GM19467 (cell line): ENCODE results near the gene SLC35G2.
"Not testable (repeated sequence)": the region's sequence is repeated elsewhere in the genome, so short reads cannot be mapped to it uniquely, and the experiment has no call there.

Source experiments
- ATAC-seq: cut with Tn5 transposase; IDR thresholded peaks from one replicate; pipeline ENCODE4 v1.9.1; 2021; ENCODE audit warnings: mild to moderate bottlenecking, moderate library complexity; ENCODE audit not compliant: unreplicated experiment

Gene SLC35G2

GRCh38 chr3:136885357-136886213 lies 66.7 kb downstream of the SLC35G2 start:
- ATAC-seq: no peak

- no peak for ATAC-seq
These were observed 71.0 kb downstream of the SLC35G2 start for GRCh38 chr3:136889947-136890346.

- no peak for ATAC-seq
These were observed 73.3 kb downstream of the SLC35G2 start for GRCh38 chr3:136891934-136892855.

GRCh38 chr3:136893848-136894443 lies 75.0 kb downstream of the SLC35G2 start:
- no peak for ATAC-seq

- ATAC-seq: not testable (repeated sequence)
These were observed 78.2 kb downstream of the SLC35G2 start for GRCh38 chr3:136897171-136897570.

GRCh38 chr3:136898549-136898948 lies 79.6 kb downstream of the SLC35G2 start:
- no peak for ATAC-seq

- no peak for ATAC-seq
These were observed 80.0 kb downstream of the SLC35G2 start for GRCh38 chr3:136898954-136899353.

- no peak for ATAC-seq
These were observed 80.8 kb downstream of the SLC35G2 start for GRCh38 chr3:136899622-136900158.

GRCh38 chr3:136900694-136901093 lies 81.8 kb downstream of the SLC35G2 start:
- not testable (repeated sequence) for ATAC-seq

GRCh38 chr3:136901391-136901790 lies 82.5 kb downstream of the SLC35G2 start:
- ATAC-seq: no peak

- not testable (repeated sequence) for ATAC-seq
These were observed 83.6 kb downstream of the SLC35G2 start for GRCh38 chr3:136902530-136902929.

GRCh38 chr3:136903899-136904298 lies 85.0 kb downstream of the SLC35G2 start:
- no peak for ATAC-seq

GRCh38 chr3:136904746-136905145 lies 85.8 kb downstream of the SLC35G2 start:
- no peak for ATAC-seq
